SK-N-SH (cell line): ENCODE results near the gene ENDOV.

Experiments
- ELF1 ChIP-seq: IDR thresholded peaks from 2 replicates; pipeline ENCODE4 v1.4.0; 2012
- TF ChIP-seq, protein P1 (sequence below): IDR thresholded peaks from 2 replicates; pipeline ENCODE4 v1.4.0; 2012; ENCODE audit warnings: low read depth, borderline replicate concordance
- TF ChIP-seq, protein P2 (sequence below): fragments of 200-600 bp; sonication (generic); IDR thresholded peaks from 2 replicates; pipeline ENCODE4 v1.6.1; 2017; ENCODE audit warnings: antibody characterized with exemption, mild to moderate bottlenecking, moderate library complexity

DNA sequence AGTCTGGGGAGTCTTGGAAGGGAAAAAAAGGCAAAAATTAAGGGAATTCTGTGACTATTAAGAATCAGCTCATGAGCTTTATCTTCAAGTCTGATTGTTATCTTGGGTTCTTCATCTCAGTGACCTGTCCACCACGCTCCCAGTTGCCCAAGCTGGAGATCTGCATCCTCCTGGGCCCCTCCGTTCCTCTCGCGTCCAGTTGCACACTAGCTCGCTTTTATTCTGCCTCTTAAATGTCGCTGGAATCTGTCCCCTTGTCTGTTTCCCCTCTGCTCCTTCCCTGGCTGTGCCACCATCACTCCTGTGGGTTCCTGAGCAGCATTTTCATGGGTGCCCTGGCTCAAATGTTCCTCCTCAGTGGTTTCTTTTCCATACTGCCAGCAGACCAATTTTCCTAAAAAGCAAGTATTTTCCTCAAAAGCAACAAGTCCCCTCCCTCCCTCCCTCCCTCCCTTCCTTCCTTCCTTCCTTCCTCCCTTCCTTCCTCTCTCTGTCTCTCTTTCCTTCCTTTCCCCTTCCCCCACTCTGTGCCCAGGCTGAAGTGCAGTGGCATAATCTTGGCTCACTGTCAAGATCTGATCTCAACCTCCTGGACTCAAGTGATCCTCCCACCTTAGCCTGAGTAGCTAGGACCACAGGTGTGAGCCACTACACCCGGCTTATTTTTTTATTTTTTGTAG, 1.4 kb downstream of the ENDOV start:
- TF ChIP-seq, protein P1, sequence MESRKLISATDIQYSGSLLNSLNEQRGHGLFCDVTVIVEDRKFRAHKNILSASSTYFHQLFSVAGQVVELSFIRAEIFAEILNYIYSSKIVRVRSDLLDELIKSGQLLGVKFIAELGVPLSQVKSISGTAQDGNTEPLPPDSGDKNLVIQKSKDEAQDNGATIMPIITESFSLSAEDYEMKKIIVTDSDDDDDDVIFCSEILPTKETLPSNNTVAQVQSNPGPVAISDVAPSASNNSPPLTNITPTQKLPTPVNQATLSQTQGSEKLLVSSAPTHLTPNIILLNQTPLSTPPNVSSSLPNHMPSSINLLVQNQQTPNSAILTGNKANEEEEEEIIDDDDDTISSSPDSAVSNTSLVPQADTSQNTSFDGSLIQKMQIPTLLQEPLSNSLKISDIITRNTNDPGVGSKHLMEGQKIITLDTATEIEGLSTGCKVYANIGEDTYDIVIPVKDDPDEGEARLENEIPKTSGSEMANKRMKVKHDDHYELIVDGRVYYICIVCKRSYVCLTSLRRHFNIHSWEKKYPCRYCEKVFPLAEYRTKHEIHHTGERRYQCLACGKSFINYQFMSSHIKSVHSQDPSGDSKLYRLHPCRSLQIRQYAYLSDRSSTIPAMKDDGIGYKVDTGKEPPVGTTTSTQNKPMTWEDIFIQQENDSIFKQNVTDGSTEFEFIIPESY: no peak
- TF ChIP-seq ELF1: no peak
- TF ChIP-seq, protein P2, sequence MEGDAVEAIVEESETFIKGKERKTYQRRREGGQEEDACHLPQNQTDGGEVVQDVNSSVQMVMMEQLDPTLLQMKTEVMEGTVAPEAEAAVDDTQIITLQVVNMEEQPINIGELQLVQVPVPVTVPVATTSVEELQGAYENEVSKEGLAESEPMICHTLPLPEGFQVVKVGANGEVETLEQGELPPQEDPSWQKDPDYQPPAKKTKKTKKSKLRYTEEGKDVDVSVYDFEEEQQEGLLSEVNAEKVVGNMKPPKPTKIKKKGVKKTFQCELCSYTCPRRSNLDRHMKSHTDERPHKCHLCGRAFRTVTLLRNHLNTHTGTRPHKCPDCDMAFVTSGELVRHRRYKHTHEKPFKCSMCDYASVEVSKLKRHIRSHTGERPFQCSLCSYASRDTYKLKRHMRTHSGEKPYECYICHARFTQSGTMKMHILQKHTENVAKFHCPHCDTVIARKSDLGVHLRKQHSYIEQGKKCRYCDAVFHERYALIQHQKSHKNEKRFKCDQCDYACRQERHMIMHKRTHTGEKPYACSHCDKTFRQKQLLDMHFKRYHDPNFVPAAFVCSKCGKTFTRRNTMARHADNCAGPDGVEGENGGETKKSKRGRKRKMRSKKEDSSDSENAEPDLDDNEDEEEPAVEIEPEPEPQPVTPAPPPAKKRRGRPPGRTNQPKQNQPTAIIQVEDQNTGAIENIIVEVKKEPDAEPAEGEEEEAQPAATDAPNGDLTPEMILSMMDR: no peak
